Cardiac septum (tissue), 1 donor: ENCODE measurements around the gene FAXDC2. TPM values are rescaled to one million over a fixed set of nuclear protein-coding genes. Genes with fewer than 3 reads are reported as not detected.

Experiments
- DNase-seq: peaks from one replicate; pipeline ENCODE4 v3.0.0-alpha.2; 2020; ENCODE audit warnings: low spot score
- intact Hi-C: fragments of 100-400 bp; cut with DNase I; formaldehyde crosslinking; loops from one replicate; pipeline ENCODE4 v1.14.0; 2022
- total RNA-seq: library from RNA; stranded (reverse); fragmentation: NEBNext Ultra II Directional; extraction: Animal tissue kit (Norgen Biotek cat#: 25700); gene quantifications from one replicate; pipeline ENCODE4 v1.2.1, GENCODE V29; 2021
- donor health status: DM: no; HTN: no; CAD: no.

The FAXDC2 gene
- total RNA-seq, 1 donor from 2014 or later: 10.1 TPM

GRCh38 chr5:154811653-154812465, 38.5 kb downstream of the FAXDC2 start:
- intact Hi-C loops: loop anchor here (2.0 to 5.0 kb wide), 2 partner anchors 55 to 163 kb away; partner anchors contain the start of gene LARP1
- DNase-seq: peak; percentile 79

DNA sequence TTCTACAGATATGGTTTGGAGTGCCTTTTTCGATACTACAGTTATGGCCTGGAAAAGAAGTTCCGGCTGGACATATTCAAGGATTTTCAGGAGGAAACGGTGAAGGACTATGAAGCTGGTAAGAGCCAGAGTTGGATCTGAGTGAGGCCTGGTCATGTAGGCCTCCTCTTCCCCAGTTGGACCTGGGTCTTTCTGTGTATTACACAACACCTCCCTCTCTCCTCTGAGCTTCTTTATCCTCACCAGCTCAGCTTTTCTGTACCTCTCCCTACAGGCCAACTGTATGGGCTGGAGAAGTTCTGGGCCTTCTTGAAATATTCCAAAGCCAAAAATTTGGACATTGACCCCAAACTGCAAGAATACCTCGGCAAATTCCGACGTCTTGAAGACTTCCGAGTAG, 39.2 kb downstream of the FAXDC2 start:
- intact Hi-C loops: loop anchor here (5.0 kb wide), 1 partner anchor 54 kb away; the partner anchor contains the start of gene LARP1
- DNase-seq: peak; percentile 43

GRCh38 chr5:154806176-154806575, 44.2 kb downstream of the FAXDC2 start:
- intact Hi-C loops: no loop called here
- DNase-seq: no peak

DNA sequence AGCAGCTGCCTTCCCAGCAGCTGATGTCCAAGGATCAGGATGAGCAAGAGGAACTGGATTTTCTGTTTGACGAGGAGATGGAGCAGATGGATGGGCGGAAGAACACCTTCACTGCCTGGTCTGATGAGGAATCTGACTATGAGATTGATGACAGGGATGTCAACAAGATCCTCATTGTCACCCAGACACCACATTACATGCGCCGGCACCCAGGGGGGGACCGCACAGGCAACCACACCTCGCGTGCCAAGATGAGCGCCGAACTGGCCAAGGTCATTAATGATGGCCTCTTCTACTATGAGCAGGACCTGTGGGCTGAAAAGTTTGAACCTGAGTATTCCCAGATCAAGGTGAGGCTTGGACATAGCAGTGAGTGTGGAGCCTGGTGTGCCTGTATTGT, 48.4 kb downstream of the FAXDC2 start:
- intact Hi-C loops: loop anchor here (5.0 kb wide), 1 partner anchor 35 kb away; no protein-coding TSS in a partner anchor
- DNase-seq: peak; percentile 43

DNA sequence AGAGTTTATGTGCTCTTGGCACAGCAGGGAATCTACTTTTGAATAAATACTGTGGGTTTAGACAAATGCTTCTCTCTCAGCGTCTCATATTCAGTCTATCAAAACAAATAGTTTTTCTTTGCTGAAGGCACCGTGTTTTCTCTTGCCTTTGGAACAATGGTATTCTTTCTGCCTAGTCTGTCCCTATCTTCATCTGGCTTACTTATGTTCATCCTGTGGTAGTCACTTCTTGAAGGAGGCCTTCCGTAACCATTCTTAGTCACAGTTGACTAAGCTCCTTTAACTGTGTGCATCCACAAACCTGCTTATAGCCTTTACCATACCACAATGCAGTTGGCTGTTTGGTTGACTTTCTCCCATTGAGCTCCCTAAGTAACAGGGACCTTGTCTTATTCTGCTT, 49.3 kb downstream of the FAXDC2 start:
- DNase-seq: no peak
- intact Hi-C loops: loop anchor here (5.0 kb wide), 1 partner anchor 34 kb away; no protein-coding TSS in a partner anchor

DNA sequence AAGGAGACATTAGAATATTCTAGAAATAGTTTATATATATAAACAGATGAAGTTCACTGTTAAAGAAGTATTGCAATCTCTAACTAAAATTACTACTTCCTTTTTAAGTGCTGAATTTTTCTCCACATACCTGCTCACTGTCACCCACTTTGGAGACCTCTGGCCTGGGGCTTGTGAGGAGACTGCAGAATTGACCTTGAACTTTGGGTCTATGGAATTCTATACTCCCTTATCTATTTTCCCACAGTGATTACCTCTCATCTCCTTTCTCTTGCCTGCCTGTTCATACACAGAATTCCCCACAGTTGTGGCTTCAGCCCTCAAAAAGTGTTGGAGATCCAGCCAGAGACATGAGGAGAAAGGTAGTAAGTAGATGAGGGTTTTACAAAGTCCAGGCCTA, 49.8 kb downstream of the FAXDC2 start:
- intact Hi-C loops: loop anchor here (5.0 kb wide), 1 partner anchor 33 kb away; no protein-coding TSS in a partner anchor
- DNase-seq: no peak

GRCh38 chr5:154797762-154798161, 52.6 kb downstream of the FAXDC2 start:
- intact Hi-C loops: no loop called here
- no peak for DNase-seq

- DNase-seq: no peak
- intact Hi-C loops: no loop called here
These were observed 55.2 kb downstream of the FAXDC2 start for GRCh38 chr5:154795235-154795596.

DNA sequence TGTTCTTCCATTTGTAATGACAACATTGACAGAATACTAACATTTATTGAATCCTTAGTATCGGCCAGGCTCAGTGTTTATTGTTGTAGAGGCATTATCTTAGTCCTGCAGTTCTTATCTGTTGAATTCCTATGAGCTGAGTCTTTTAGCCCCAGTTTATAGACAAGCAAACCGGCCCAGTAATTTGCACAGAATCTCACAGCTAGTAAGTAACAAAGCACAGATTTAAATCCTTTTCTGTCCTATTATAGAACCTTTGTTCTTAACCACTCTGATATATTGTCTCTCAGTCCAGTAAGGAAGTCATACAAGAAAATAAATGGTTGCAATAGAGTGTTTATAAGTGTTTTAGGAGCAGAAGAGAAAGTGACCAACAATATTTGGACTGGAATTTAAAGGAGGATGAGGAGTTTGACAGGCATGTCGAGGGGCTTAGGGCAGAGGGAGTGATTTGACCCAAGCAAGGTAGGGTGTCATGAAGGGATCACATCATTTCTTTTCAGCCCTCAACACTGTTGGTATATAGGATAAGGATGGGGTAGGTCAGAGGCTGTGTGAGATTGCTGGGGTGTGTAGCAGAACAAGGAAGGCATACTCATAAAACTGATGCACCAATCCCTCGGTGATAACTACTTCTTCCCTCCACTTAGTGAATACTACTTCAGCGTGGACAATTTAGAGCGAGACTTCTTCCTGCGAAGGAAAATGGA, 55.7 kb downstream of the FAXDC2 start:
- intact Hi-C loops: no loop called here
- DNase-seq: no peak

- intact Hi-C loops: no loop called here
- DNase-seq: no peak
These were observed 56.5 kb downstream of the FAXDC2 start for GRCh38 chr5:154793599-154794524.

GRCh38 chr5:154791535-154791934, 58.9 kb downstream of the FAXDC2 start:
- no peak for DNase-seq
- intact Hi-C loops: no loop called here

DNA sequence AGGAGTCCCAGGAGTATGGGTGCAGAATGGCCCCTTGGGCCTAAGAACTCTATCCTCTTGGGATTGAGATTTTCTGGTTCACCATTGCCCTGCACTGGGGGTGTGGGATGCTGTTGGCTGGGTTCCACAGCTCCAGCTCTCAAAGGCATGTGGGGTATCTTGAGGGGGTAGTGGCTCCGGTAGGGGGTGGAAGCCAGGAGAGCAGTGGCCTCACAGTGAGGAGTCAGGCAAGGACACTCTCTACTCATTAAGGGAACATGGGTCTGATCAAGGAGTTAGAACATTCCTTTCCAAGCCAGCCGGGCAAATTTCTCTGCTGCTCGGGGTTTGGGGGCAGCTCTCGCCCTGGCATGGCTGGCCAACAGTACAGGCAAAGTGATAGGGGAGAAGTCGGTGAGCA, 62.2 kb downstream of the FAXDC2 start:
- intact Hi-C loops: no loop called here
- no peak for DNase-seq

DNA sequence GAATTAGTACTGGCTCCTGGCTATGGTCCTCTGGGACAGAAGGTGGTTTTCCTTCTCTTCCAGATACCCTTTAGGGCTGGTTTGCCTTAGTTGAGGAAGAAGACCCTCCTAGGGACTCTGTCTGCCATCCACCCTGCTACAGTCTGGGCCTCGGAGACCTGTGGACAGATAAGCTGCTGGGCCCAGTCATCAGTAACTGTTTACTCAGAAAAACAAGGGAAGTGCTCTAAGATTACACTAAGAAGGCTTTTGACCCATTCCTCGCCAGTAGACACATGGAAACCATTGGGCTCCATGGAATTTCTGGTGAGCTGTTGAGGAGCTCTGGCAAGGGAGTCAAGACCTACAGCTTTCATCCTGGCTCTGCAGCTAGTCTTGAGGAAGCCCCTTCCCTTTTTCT, 64.0 kb downstream of the FAXDC2 start:
- intact Hi-C loops: no loop called here
- DNase-seq: no peak

DNA sequence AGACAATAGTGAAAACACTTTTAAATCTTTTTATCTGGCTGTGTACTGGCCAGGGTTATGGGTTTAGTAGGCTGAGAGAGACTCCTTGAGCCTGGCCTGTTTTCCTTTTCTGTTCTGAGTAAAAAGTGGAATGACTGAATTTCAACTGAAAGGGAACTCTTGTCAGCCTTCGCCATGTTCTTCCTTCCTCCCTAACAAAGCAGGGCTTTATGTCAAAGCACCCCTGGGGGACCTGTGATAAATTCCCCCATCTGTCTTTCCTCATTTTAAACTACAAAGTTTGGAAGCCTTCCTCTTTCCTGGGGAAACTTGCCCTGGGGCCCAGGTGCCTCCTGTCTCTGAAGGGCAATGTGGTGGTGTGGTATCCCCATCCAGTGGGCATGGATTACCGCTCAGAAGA, 65.5 kb downstream of the FAXDC2 start:
- no peak for DNase-seq
- intact Hi-C loops: no loop called here

GRCh38 chr5:154783774-154784460, 66.5 kb downstream of the FAXDC2 start:
- DNase-seq: no peak

DNA sequence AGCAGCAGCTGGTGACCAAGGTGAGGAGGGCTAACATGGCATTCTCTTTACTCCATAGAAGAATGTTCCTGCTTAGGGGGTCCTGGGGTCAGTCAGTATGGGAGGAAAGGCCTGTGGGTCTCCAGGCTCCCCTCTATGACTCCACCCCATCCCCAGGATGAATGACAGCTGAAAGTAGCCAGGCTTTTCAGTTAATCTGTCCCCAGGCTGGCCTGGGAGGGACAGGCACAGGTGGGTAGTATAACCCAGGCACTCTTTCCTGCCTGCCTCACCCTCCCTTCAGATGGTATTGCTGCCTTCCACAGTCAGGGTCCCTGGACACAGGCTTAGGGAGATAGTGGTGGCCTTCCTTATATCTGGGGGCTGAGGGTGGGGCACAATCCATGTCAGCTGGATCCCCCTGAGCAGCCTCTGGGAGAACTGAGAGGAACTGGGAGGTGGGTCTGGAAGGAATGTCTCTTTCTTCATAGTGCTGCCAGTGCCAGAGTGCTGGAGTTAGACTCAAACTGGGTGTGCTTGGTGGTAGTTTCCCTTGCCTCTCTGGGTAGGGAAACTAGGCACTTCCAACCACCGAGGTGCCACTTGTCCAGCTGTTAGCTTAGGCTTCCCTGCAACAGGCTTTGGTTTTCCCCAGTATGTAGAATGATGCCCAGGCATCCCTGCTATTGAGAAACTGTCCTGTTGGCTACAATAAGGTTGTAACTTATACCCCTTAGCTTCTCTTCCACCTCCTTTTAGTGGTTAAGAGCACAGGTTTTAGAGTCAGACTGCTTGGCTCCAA, 67.4 kb downstream of the FAXDC2 start:
- DNase-seq: no peak
- intact Hi-C loops: no loop called here

More at GRCh38 chr5:154783774-154784460, 66.5 kb downstream of the FAXDC2 start:
- intact Hi-C loops: no loop called here

DNA sequence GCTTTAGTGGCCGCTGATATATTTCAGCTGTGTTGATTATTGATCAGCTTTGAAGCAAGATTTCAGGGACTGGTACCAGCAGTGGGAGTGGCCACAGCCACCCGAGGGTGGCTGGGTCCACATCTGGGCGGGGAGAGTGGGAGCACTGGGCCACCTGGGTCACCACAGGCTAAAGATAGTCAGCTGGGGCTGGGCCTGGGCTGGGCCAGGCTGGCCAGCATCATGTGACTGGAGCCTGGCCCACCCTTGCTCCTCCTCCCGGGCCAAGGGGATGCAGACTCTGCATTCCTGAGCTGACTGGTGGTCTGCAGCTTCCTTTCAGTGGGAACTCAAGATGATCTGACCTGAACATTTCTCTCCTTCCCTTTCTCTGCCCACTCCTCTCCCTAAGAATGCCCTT, 68.1 kb downstream of the FAXDC2 start:
- intact Hi-C loops: no loop called here
- no peak for DNase-seq

DNA sequence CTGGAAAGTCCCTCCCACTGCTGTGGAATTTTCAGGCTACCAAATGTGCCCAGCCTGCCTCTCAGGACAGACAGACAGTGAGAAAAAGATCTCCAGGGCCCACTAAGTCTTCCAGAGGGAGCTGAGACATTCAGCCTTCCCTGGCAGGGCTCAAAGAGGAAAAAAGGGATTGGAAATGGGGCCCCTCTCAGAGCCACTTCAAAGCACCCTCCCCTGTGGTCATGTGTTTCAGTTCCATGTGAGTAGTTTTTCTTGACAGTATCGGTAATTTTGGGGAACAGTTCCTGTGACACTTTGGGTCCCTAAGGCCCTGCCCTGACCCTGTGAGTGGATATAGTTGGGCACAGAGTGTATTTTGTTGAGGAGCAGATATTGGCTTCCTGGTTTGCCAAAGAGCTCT, 70.3 kb downstream of the FAXDC2 start:
- no peak for DNase-seq
- intact Hi-C loops: no loop called here
